ENCODE results near the gene TUBGCP6.
"Not testable (repeated sequence)": the region's sequence is repeated elsewhere in the genome, so short reads cannot be mapped to it uniquely, and the experiment has no call there.

Gene TUBGCP6

DNA sequence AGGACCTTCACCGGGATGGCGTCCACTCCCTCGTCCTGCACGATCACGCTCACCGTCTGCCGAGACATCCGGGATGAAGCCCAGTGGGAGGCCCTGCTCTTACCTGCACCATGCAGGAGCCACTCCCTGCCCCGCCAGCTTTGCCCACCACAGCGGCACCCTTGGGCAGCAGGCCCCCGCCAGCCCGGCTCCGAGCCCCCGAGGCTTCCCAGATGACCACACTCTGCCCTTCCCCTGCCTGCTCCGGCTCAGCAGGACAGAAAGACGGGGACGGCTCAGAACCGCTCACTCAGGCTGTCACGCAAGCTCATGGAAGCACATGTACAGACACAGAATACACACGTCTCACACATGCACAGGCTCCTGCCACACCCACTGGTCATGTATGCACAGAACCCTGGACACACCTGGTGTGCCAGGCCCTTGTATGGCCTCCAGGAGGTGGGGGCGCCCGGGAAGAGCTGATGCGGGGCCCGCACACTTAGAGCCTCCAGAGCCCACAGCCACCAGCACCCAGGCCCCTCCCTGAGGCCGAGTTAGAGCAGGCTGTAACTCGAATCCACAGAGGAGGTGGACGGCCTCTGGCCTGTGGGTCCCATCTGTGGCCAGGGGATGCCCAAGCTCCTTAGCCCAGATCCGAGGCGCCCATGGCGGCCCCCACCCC is 34.3 kb upstream of the TUBGCP6 start:
- no peak for DNase-seq (ENCODE audit: low spot score)

DNA sequence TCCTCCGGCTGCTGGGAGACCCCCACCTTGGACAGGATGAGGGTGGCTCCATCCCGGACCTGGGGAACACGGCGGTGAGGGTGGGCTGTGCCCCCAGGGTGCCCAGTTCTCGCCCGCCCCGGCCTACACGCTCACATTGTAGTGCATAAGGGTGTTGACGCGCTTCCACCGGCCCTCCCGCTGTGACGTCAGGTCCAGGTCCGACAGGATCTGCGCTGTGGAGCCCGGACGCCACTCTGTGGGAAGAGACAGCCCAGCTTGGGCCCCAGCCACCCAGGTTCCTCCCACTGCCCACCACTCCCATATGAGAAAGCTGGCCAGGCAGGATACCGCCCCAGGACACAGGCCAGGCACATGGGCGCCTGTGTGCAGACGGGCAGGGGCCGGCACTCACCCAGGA is 33.6 kb upstream of the TUBGCP6 start:
- DNase-seq (ENCODE audit: low spot score): no peak

DNA sequence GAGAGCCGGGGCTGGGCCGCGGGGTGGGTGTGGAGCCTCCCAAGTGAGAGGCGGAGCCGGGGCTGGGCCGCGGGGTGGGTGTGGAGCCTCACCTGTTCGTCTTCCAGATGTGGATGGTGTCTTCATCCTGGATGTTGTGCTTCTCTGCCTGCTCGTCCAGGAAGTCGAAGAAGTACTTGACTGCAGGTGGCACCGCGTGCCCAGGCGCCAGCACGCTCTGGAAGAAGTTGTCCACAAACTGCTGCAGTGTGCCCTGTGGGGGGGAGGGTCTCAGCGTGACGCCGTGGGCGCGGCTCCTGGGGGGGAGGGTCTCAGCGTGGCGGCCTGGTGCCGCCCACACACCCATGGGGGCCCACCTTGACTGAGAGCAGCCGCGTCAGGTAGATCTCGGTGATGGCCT is 32.9 kb upstream of the TUBGCP6 start:
- no peak for DNase-seq (ENCODE audit: low spot score)

DNA sequence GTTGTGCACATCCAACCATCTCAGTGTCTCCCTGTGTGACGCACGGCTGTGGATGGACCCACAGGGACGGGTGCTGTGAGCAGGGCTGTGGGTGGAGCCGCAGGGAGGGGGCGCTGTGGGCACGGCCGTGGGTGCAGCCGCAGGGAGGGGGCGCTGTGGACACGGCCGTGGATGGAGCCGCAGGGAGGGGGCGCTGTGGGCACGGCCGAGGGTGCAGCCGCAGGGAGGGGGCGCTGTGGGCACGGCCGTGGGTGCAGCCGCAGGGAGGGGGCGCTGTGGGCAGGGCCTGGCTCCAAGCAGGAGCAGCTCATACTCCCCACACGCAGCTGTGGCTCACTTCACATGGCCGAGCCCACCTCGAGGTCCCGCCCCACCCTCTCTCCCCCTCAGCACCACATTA is 31.3 kb upstream of the TUBGCP6 start:
- no peak for DNase-seq (ENCODE audit: low spot score)

DNA sequence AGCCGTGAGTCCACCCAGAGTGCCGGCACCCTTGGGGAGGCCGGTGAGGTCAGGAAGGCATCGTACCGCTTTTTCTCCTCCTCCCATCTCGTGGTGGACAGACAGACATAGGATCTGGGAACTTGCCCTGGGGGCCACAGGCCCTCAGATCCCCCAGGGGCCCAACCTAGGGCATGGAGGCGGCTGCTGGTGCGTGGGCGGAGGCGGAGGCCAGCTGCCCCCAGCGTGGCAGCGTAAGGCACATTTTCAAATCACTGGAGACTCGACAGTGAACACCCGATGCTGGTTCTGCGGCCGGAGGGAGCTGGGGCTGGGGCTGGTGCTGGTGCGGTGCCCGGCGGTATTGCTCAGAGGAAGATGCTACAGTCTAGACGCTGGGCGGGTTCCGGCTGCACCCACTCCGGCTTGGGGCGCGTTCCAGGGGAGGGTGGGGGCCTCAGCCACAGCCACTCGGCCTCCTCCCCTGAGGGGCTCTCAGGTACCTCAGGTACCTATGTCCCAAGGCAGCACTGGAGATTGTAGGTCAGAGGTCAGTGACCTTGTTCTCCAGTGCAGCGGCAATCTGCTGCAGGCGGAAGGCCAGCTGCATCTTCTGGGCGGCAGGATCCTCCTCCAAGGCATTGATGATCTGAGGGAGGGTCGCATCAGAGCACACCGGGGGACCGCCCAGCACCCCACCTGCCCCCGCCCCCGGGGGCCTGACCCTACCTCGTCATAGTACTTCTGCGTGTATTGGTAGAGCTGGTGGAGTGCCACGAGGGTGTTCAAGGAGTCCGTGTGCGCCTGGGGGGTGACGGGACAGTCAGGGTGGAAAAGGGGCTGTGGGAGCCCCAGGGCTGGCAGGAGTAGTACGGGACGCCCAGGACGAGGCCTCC is 30.6 kb upstream of the TUBGCP6 start:
- DNase-seq (ENCODE audit: low spot score): no peak

DNA sequence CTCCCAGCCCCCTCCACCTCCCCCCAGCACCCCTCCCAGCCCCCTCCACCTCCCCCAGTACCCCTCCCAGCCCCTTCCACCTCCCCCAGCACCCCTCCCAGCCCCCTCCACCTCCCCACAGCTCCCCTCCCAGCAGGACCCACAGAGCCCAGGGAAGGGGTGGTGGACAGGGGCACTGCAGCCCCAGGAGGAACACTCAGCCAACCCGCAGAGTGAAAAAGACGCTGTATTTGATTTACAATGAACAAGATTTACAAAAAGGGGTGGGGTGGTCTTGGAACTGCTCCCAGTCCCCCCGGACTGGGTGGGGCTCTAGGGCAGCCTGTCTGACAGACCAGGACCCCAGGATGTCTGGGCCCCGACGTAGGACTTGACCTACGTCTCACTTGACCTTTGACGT is 29.9 kb upstream of the TUBGCP6 start:
- no peak for DNase-seq (ENCODE audit: low spot score)

DNA sequence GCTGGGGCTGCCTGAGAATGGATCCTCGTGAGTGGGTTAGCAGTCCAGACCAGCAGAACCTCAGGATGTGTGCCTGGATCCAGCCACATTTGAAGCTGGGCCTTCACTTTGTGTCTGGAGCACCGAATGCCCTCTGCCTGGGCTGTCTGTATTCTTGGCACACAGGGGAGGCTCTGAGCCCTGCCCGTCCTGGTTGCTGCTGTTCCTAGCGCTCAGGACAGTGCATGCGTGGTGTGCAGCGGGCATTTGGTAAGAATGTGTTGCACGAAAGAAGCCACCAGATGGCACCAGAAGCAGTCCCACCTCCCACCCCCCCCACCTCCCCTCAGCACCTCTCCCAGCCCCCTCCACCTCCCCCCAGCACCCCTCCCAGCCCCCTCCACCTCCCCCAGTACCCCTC is 29.5 kb upstream of the TUBGCP6 start:
- peak; percentile 89 for DNase-seq (ENCODE audit: low spot score)

DNA sequence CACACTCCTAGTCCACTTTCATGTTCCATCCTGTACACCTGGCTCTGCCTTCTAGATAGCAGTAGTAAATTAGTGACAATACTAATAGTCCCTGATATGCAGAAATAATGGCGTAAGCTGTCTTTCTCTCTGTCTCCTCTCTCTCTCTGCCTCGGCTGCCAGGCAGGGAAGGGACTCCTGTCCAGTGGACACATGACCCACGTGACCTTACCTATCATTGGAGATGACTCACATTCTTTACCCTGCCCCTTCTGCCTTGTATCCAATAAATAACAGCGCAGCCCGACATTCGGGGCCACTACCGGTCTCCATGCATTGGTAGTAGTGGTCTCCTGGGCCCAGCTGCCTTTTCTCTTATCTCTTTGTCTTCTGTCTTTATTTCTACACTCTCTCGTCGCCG is 29.0 kb upstream of the TUBGCP6 start:
- not testable (repeated sequence) for DNase-seq (ENCODE audit: low spot score)

DNA sequence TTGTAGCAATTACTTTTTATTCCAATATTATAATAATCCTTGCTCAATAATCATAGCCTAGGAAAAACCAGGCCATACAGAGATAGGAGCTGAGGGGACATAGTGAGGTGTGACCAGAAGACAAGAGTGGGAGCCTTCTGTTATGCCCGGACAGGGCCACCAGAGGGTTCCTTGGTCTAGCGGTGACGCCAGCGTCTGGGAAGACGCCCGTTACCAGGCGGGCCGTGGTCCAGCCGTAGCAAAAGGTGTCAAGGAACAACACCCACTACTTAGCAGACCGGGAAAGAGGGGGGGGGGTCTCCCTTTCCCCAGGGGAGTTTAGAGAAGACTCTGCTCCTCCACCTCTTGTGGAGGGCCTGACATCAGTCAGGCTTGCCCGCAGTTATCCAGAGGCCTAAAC is 28.5 kb upstream of the TUBGCP6 start:
- DNase-seq (ENCODE audit: low spot score): not testable (repeated sequence)

DNA sequence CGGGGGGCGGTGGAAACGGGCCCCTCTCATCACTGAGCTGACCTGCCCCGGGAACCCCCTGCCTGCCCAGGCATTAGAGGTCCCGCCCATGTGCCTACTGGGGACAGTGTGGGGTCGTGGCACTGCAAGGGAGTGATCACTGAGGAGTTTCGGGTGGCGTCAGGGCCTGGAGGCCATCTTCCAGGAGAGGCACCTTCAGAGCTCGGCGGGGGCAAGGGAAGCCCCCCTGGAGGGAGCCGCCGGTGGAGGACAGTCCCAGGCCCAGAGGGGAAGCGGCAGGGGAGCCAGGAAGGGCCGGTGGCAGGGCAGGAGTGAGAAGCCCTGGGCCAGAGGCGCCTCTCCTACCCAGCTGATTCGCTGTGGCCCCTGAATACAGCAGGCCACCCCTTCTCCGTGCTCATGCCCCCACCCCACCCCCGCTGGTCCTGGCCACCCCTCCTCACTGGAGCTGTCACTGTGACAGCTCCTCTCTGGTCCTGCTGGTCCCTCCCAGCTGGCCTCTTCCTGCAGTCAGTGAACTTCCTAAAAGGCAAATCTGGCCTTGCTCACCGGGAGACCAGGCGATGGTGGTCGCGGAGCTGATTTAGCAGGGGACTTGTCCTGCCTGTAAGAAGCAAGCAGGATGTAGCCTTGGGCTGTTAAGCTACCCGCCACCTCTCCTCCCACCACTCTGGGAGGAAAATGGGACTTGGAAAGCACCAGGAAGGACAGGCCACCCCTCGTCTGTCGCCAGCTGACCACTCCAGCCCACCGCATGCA is 27.4 kb upstream of the TUBGCP6 start:
- no peak for DNase-seq (ENCODE audit: low spot score)

DNA sequence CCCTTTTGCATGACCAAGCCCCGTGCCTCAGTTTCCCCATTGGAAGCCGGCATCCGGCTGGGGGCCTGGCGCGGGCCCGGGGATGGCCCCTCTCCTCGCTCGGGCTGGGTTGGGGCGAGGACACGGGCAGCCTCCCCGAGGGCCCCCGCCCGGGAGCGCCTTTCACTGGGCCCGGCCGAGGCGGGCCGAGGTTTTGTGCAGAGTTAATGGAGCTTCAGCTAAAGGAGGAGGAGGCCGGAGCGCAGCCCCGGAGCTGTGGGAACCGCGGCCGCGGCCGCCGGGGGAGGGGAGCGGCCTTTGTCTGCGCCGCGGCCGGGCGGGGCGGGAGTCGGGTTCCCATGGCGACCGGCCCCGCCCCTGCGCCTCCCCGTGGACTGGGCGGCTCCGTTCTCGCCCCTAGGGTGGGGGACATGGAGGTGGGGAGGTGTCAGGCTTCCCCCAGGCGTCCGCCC is 26.7 kb upstream of the TUBGCP6 start:
- peak; percentile 85 for DNase-seq (ENCODE audit: low spot score)

DNA sequence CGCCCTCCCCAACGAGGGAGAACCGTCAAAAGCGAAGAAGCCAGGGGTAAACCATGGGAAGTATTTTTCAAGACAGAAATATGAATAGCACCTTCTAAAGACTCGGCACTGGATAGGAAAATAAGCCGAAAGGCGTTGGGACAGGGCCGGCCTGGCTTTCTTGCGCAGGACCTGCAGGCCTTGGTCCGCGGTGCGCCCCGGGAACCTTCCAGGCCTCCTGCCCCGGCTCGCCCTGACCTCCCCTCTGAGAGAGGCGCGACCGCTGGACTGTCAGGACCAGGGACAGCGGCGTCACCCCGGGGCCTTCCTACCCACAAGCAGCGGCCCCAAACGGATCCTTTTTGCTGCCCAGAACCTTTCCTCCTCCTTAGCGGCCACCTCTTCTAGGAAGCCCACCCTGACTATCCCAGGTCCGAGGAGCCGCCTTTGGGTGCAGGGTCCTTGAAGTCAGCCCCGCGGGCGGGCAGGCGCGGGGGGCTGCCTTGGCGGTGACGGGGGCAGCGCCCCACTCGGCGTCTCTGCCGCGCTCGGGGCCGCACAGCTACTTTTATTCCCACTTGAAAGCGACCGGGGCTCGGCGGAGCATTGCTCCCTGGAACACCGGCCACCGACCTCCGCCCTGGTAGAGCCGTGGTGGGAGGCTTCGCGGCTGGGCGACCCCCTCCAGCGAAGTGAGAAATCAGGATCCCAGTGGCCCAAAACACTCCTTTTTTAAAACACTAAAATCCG is 26.0 kb upstream of the TUBGCP6 start:
- DNase-seq (ENCODE audit: low spot score): peak; percentile 93

DNA sequence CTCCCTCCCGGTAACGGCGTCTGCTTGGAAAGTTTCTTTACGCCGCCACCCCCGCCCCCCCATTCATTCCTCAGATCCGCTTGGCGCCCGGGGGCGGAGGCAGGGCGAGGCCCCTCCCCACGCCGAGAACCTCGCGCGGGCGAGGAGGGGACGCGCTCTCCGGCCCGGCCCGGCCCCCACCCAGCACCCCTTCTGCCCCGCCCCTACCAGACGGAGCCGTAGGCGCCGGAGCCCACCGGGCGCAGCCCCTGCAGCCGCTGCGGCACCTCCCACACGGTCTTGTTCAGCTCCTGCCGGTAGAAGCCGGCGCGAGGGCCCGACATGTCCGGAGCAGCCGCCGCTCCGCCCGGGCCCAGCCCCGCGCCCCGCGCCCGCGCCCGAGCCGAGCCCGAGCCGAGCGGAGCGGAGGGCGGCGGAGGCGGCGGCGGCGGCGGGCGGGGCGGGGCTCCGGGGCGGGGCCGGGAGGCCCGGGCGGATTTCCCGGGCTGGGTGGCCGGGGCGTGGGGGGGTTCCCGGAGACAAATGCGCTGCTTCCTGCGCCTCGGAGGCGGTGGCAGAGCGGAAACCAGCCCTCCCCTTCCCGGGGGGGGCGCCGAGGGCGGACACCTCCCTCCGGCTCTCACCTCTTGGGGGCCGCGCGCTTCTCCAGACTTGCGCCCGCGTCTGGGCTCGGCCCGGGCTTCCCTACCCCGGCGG is 25.3 kb upstream of the TUBGCP6 start, which contains the start of gene MAPK11:
TSS of gene MAPK11 (minus strand) at position 411 of the 696 bp plus-strand sequence. CDS start at position 323, 88 bp downstream.
- DNase-seq (ENCODE audit: low spot score): no peak

DNA sequence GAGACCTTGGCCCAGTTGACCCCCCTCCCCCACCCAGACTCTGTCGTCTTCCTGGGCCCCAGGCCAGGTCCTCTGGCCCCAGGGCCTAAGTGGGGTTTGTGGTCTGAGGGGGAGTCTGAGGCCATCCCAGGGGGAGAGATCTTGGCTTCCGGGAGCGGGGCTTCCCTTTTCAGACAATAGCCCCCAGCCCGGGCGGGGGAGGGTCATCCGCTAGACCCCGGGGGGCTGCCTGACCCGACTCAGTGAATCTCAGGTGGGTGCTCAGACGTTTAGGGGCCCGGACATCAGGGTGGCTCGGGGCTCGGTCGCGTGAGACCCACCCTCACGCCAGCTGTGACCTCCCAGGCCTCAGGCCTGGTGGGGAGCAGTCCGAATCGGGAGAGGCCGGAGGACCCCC is 24.7 kb upstream of the TUBGCP6 start:
- no peak for DNase-seq (ENCODE audit: low spot score)

DNA sequence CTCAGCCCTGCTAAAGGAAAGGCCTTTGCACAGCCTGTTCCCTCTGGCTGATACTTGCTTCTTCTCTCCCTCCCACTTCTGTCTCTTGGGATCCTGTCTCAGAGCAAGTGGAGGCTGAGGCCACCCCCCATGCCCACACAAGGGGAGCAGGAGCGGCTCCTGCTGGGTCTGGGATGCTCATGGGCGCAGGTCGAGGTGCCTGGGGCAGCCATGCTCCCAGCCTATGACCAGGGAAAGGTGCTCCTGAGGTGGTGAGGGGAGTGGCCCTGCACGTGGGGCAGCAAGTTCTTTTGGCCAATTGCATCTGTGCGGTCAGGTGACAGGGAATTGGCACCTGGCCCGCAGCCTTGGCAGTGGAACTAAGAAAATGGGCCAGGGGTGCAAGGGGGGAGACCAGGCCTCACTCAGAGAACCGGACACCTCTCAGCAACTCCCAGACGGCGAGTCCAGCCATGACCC is 23.9 kb upstream of the TUBGCP6 start:
- no peak for DNase-seq (ENCODE audit: low spot score)

DNA sequence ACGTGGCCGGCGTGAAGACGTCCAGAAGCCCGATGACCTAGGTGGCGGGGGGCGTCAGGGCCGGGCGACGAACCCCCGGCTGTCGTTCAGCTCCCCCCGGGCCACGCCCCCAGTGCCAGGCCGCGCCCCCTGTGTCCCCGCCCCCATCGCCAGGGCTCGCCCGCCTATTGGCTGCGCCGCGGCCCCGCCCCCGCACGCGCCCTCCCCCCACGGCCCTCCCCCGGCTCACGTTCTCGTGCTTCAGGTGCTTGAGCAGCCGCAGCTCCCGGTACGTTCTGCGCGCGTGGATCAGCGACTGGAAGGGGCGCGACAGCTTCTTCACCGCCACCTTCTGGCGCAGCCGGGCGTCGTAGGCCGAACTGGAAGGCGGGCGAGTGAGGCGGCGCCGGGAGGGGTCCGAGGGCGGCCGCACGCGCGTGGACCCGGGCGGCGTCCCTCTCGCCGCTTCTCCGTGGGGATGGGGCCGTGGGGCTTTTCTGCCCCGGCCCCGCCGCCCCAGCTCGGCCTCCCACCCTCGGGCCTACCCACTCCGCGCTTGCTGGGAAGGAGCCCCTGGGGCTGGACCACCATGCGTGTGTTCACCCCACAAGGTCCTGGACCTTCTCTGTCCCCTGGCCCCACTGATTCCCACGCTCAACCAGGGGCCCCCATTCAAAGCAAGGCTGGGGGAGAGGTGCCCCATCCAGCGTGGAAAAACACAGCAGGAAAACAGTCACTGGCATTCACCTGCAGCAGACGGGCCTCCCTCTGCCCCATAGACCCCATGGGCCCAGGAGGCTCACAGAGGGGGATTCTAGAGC is 23.0 kb upstream of the TUBGCP6 start:
- no peak for DNase-seq (ENCODE audit: low spot score)

DNA sequence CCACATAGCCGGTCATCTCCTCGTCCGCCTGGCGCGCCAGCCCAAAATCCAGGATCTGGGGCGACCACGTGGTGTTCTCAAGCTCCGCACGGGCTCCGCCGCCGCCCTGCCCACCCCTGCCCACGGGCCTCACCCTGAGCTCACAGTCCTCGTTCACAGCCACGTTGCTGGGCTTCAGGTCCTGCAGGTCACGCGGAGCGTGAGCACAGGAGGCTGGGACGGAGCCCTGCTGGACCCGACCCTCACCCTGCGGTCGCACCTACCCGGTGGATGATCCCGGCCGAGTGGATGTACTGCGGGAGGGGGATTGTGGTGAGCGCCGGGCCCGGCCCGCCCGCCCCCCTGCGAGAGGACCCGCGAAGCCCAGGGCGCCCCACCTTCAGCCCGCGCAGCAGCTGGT is 22.2 kb upstream of the TUBGCP6 start:
- no peak for DNase-seq (ENCODE audit: low spot score)

DNA sequence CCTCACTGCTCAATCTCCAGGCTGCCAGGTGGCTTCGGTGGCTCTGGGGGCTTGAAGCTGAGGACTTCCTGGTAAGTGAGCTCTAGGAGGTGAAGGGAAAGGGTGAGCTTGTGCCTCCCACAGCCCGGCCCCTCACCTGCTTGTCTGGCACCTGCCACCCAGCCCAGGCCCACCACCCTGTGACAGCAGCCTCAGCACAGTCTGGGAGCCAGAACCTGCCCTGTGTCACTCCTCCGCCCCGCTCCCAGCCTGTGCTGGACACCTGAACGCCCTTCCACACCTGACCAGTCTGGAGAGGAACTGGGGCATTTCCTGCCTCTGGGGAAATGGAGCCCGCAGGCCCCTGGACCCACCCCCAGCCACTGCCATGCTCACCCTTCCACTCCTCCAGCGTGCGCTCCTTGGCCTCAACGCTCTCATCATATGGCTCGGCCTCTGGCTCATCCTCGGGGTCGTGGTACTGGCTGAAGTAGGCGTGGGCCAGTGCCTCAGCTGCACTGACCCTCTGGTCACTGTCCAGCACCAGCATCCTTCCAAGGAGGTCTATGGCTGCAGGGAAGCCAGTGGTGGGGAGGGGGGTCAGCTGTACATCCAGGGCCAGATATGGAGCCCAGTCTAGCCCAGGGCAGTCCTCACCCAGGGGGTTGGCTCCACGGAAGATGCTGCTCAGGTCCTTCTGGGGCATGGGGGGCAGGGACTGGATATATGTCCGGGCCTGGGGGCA is 20.3 kb upstream of the TUBGCP6 start:
- DNase-seq (ENCODE audit: low spot score): no peak

DNA sequence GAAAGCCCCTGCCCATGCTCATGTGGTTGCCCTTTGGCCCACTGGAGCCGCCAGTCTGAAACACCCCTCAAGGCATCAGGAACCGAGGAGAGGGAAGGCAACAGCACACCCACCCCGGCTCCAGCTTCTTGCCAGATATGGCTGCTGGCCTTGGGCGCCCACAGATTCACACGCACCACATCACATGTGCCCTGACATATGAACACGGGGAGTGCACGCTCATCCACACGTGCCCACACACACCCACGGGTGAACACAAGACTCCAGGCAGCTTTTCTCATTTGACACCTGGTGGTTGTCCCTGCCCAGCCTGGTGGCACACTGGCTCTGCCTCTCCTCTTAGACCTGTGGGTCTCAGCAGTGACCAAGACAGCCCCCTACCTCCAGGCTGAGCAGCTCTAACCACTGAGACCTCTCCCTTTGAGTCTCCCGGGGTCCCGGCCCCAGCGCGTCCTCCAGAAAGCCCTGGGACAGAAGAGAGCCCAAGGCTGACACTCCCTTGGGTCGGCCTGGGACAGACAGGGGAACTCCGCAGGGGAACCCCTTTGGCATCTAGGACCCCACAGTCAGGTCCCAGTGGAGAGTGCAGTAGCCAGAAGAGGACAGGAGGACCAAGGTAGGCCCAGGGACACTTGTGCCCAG is 19.4 kb upstream of the TUBGCP6 start:
- no peak for DNase-seq (ENCODE audit: low spot score)

Data from HuH-7 (cell line).